Right lobe of liver (tissue), 6 donors: ENCODE results near the gene CIDEC. TPM values are rescaled to one million over a fixed set of nuclear protein-coding genes. Genes with fewer than 3 reads are reported as not detected.

Source experiments
- ATAC-seq, 4 donors: fragments of 200-7000 bp; cut with Tn5 transposase; one replicate each; pipeline ENCODE4 v1.9.1; 2020; ENCODE audit warnings: mild to moderate bottlenecking in 4 of 4, moderate library complexity in 4 of 4
- DNase-seq, 3 donors: peaks; one replicate each; pipeline ENCODE4 v3.0.0-alpha.2; 2020
- H3K27ac ChIP-seq, 3 donors: fragments of 200-600 bp; one replicate each; pipeline ENCODE4 v1.8.0; 2022
- H3K27me3 ChIP-seq, 2 donors: fragments of 200-600 bp; one replicate each; pipeline ENCODE4 v1.8.0; 2022
- H3K36me3 ChIP-seq, 4 donors: fragments of 200-600 bp; sonication (generic) in 1 of 4; one replicate each; pipeline versions ENCODE4 v1.5.1 to v1.8.0; 2017 to 2022; ENCODE audit warnings: control low read depth in 1 of 4
- H3K4me1 ChIP-seq, 4 donors: fragments of 200-600 bp; sonication (generic) in 1 of 4; one replicate each; pipeline versions ENCODE4 v1.5.1 to v1.8.0; 2017 to 2022; ENCODE audit warnings: control low read depth in 1 of 4
- H3K4me3 ChIP-seq, 3 donors: fragments of 200-600 bp; one replicate each; pipeline ENCODE4 v1.8.0; 2022
- H3K9me3 ChIP-seq, 4 donors: fragments of 200-600 bp; sonication (generic) in 1 of 4; one replicate each; pipeline versions ENCODE4 v1.5.1 to v1.8.0; 2017 to 2022; ENCODE audit warnings: control low read depth in 1 of 4
- CTCF ChIP-seq, 4 donors: fragments of 200-600 bp in 3 of 4; fragments of 450-650 bp in 1 of 4; IDR thresholded peaks; one replicate each; pipeline versions ENCODE4 v1.5.1 to v1.8.0; 2016 to 2022; ENCODE audit warnings: antibody characterized with exemption in 4 of 4, mild to moderate bottlenecking in 2 of 4
- POLR2A ChIP-seq: fragments of 450-650 bp; IDR thresholded peaks from one replicate; pipeline ENCODE4 v1.6.1; 2017; ENCODE audit warnings: antibody characterized with exemption, mild to moderate bottlenecking
- WGBS: methylation state at CpG from one replicate; pipeline ENCODE4 v1.1.6; 2018; ENCODE audit warnings: low coverage, low lambda C conversion rate; ENCODE audit not compliant: insufficient coverage; ENCODE audit errors: missing lambda C conversion rate; 5-methylcytosine and 5-hydroxymethylcytosine counted together
- intact Hi-C, 2 donors: fragments of 100-400 bp; cut with DNase I; formaldehyde crosslinking; loops; one replicate each; pipeline versions ENCODE4 v1.11.2 to v1.14.1; 2022
- small RNA-seq, 2 experiments: library from RNA; depleted of rRNA; stranded (forward); fragments of <200 nt; gene quantifications; one replicate each; pipeline ENCODE3, GENCODE V24; 2016
- total RNA-seq, 6 experiments: library from RNA; depleted of rRNA in 2 of 6; stranded (reverse); fragments of >200 nt in 2 of 6; fragmentation: NEBNext Ultra II Directional in 3 of 6; extraction: Animal tissue kit (Norgen Biotek cat#: 25700) in 3 of 6; gene quantifications; one replicate each; pipeline versions ENCODE4 v1.1.0 to v1.2.4, GENCODE V29; 2016 to 2023
- donor health status: DM: no; HTN: yes; CAD: no.
- donor health status: DM: no; HTN: no; CAD: no.
- donor health status: DM: no; HTN: no; CAD: no.
- donor health status: DM: no; HTN: yes; CAD: no.
- donor health status: DM: no; HTN: yes; CAD: no.

CIDEC gene
- total RNA-seq, 6 experiments from 2014 or later = 1.0 to 101 (median 2.7) TPM

GRCh38 chr3:9817436-9817835, 62.6 kb downstream of the CIDEC start:
- Histone ChIP-seq H3K4me1 (no peaks in the 10 kb centered on the region), H3K9me3 (no peaks in the 10 kb centered on the region), H3K27ac (no peak overlapping the region), H3K36me3 (no peaks in the 10 kb centered on the region), H3K27me3 (no peaks in the 10 kb centered on the region), H3K4me3 (no peak overlapping the region)
- 83% methylated on average over 1 of the region's 6 CpGs for WGBS
- DNase-seq (no peak), ATAC-seq (no peak)
- intact Hi-C loops = no loop called here
- TF ChIP-seq POLR2A (no peak), CTCF (IDR thresholded peaks at IDR 0.05) (no peak)

Small RNAs within 50 kb of the gene (small RNA-seq; reads per million reads assigned to genes)
- gene RNU6-882P = 0 reads per million in 2 experiments

Other genes starting within 250 kb of the CIDEC start
- 10 to 100 TPM; 15.8 to 20.0 (median 18.8) TPM for gene MTMR14, start 230.7 kb downstream of the CIDEC start, total RNA-seq
- gene CPNE9, start 176.4 kb downstream of the CIDEC start, total RNA-seq = not detected
- 1 to 10 TPM; 3.5 to 5.4 (median 5.1) TPM for gene BRPF1, start 148.5 kb downstream of the CIDEC start, total RNA-seq
- 10 to 100 TPM; 12.3 to 27.8 (median 15.7) TPM for gene OGG1, start 130.3 kb downstream of the CIDEC start, total RNA-seq
- gene CAMK1, start 110.3 kb downstream of the CIDEC start, total RNA-seq = 10 to 100 TPM; 10.8 to 33.4 (median 24.5) TPM
- gene TADA3, start 87.8 kb downstream of the CIDEC start, total RNA-seq = 10 to 100 TPM; 24.6 to 43.8 (median 28.1) TPM
- 10 to 100 TPM; 42.0 to 80.3 (median 57.3) TPM for gene ARPC4, start 87.2 kb downstream of the CIDEC start, total RNA-seq
- gene TTLL3, start 70.0 kb downstream of the CIDEC start, total RNA-seq = 10 to 100 TPM in 3 of 6 experiments, 1 to 10 TPM in 3; 4.5 to 11.0 (median 8.6) TPM
- 10 to 100 TPM; 15.8 to 34.6 (median 22.4) TPM for gene RPUSD3, start 36.2 kb downstream of the CIDEC start, total RNA-seq
- 10 to 100 TPM; 20.5 to 40.6 (median 26.5) TPM for gene JAGN1, start 10.4 kb upstream of the CIDEC start, total RNA-seq
- gene IL17RE, start 22.6 kb upstream of the CIDEC start, total RNA-seq = 1 to 10 TPM; 1.1 to 4.6 (median 2.2) TPM
- gene IL17RC, start 36.8 kb upstream of the CIDEC start, total RNA-seq = 10 to 100 TPM; 19.5 to 53.4 (median 40.1) TPM
- gene CRELD1, start 53.6 kb upstream of the CIDEC start, total RNA-seq = 10 to 100 TPM; 22.4 to 43.5 (median 30.5) TPM
- gene PRRT3, start 72.2 kb upstream of the CIDEC start, total RNA-seq = under 1 TPM; 0.19 to 0.92 (median 0.35) TPM
- 10 to 100 TPM; 37.3 to 67.9 (median 51.2) TPM for gene EMC3, start 106.6 kb upstream of the CIDEC start, total RNA-seq
- 1 to 10 TPM in 4 of 6 experiments, under 1 TPM in 2; 0.40 to 4.8 (median 1.8) TPM for gene FANCD2, start 146.2 kb upstream of the CIDEC start, total RNA-seq
- not detected for gene FANCD2OS, start 228.0 kb upstream of the CIDEC start, total RNA-seq
- gene BRK1, start 235.4 kb upstream of the CIDEC start, total RNA-seq = 10 to 100 TPM; 41.2 to 55.3 (median 42.7) TPM